SU-DHL-6 (cell line): ENCODE results near the gene AP1S3.

Source experiments
- H2AFZ ChIP-seq: fragments of 200-600 bp; sonication (generic); 2 replicates; pipeline ENCODE4 v1.6.1; 2014; ENCODE audit warnings: low read depth, mild to moderate bottlenecking, moderate library complexity, mixed read lengths, antibody characterized with exemption, low read length; ENCODE audit not compliant: severe bottlenecking
- H3F3A ChIP-seq: fragments of 200-600 bp; shearing (Covaris generic); 2 replicates; pipeline ENCODE4 v1.6.0; 2016; ENCODE audit warnings: antibody characterized with exemption, mild to moderate bottlenecking; ENCODE audit not compliant: insufficient read depth
- H3K27ac ChIP-seq: fragments of 200-600 bp; sonication (generic); 2 replicates; pipeline ENCODE4 v1.5.1; 2016; ENCODE audit warnings: low read depth, mild to moderate bottlenecking, low read length, moderate library complexity, mixed read lengths
- H3K27me3 ChIP-seq: fragments of 200-600 bp; sonication (generic), shearing (Covaris generic); 2 replicates; pipeline ENCODE4 v1.6.0; 2014; ENCODE audit warnings: mild to moderate bottlenecking, low read length
- H3K36me3 ChIP-seq: fragments of 200-600 bp; sonication (generic); 2 replicates; pipeline ENCODE4 v1.6.1; 2014; ENCODE audit warnings: mild to moderate bottlenecking, low read length, mixed read lengths
- H3K4me2 ChIP-seq: fragments of 300-600, 200-600 bp; shearing (Covaris generic), sonication (generic); 2 replicates; pipeline ENCODE4 v1.6.0; 2014; ENCODE audit warnings: low read length, low read depth, mild to moderate bottlenecking; ENCODE audit not compliant: poor library complexity, severe bottlenecking
- H3K4me3 ChIP-seq: fragments of 200-600 bp; sonication (generic); 2 replicates; pipeline ENCODE4 v1.5.1; 2014; ENCODE audit warnings: antibody characterized with exemption, low read length, mild to moderate bottlenecking, mixed read lengths; ENCODE audit not compliant: insufficient read depth, poor library complexity, severe bottlenecking
- H3K79me2 ChIP-seq: fragments of 200-600 bp; sonication (generic); 2 replicates; pipeline ENCODE4 v1.6.1; 2014; ENCODE audit warnings: mild to moderate bottlenecking, low read length, moderate library complexity; ENCODE audit not compliant: insufficient read depth
- H3K9ac ChIP-seq: fragments of 200-600 bp; sonication (generic); 2 replicates; pipeline ENCODE4 v1.7.0; 2014; ENCODE audit warnings: mild to moderate bottlenecking, low read length
- H3K9me2 ChIP-seq: fragments of 200-600 bp; sonication (generic); replicated peaks from 2 replicates; pipeline ENCODE4 v1.6.1; 2014; ENCODE audit warnings: low read length; ENCODE audit not compliant: insufficient read depth
- H3K9me3 ChIP-seq: fragments of 200-600 bp; sonication (generic); 2 replicates; pipeline ENCODE4 v1.6.1; 2014; ENCODE audit warnings: low read length, mixed read lengths; ENCODE audit not compliant: insufficient read depth
- H4K20me1 ChIP-seq: fragments of 200-600 bp; sonication (generic); 2 replicates; pipeline ENCODE4 v1.6.1; 2014; ENCODE audit warnings: low read depth, mild to moderate bottlenecking, antibody characterized with exemption, low read length, moderate library complexity, mixed read lengths
- EZH2phosphoT487 ChIP-seq: fragments of 200-600 bp; sonication (generic), shearing (Covaris generic); conservative IDR thresholded peaks from 2 replicates; pipeline ENCODE4 v1.6.1; 2018; ENCODE audit warnings: mild to moderate bottlenecking, antibody characterized with exemption, low read length, moderate library complexity, mixed read lengths
- TF ChIP-seq, protein P1 (sequence below): fragments of 200-600 bp; sonication (generic); IDR thresholded peaks from one replicate; pipeline ENCODE4 v1.5.1; 2017; ENCODE audit warnings: antibody characterized with exemption, mild to moderate bottlenecking, low read length, moderate library complexity; ENCODE audit not compliant: insufficient read depth, poor library complexity, severe bottlenecking

The AP1S3 gene

DNA sequence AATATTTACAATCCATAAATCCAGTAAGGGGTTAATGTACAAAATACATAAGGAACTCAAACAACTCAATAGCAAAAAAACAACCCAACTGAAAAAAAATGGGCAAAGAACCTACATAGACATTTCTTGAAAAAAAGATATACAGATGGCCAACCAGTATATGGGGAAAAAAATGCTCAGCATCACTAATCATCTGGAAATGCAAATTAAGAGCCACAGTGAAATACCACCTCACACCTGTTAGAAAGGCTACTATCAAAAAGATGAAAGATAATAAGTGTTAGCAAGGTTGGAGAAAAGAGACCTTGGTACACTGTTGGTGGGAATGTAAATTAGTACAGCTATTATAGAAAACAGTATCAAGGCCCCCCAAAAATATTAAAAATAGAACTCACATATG is 14.6 kb downstream of the AP1S3 start:
- H3K79me2 ChIP-seq, result no peaks in the 10 kb centered on the region
- H3F3A ChIP-seq, result no peaks in the 10 kb centered on the region
- H3K4me3 ChIP-seq, result no peak overlapping the region
- no peaks in the 10 kb centered on the region for H3K9me2 ChIP-seq
- no peaks in the 10 kb centered on the region; the same call in none of the 2 replicates for H4K20me1 ChIP-seq
- no peak overlapping the region for H3K4me2 ChIP-seq
- no peaks in the 10 kb centered on the region for H3K9me3 ChIP-seq
- no peak overlapping the region for H3K9ac ChIP-seq
- H3K27me3 ChIP-seq, result no peaks in the 10 kb centered on the region
- no peaks in the 10 kb centered on the region for H3K36me3 ChIP-seq
- H2AFZ ChIP-seq, result no peak overlapping the region
- no peak overlapping the region for H3K27ac ChIP-seq
- TF ChIP-seq, protein P1, sequence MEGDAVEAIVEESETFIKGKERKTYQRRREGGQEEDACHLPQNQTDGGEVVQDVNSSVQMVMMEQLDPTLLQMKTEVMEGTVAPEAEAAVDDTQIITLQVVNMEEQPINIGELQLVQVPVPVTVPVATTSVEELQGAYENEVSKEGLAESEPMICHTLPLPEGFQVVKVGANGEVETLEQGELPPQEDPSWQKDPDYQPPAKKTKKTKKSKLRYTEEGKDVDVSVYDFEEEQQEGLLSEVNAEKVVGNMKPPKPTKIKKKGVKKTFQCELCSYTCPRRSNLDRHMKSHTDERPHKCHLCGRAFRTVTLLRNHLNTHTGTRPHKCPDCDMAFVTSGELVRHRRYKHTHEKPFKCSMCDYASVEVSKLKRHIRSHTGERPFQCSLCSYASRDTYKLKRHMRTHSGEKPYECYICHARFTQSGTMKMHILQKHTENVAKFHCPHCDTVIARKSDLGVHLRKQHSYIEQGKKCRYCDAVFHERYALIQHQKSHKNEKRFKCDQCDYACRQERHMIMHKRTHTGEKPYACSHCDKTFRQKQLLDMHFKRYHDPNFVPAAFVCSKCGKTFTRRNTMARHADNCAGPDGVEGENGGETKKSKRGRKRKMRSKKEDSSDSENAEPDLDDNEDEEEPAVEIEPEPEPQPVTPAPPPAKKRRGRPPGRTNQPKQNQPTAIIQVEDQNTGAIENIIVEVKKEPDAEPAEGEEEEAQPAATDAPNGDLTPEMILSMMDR, result no peak
- no peak for TF ChIP-seq EZH2phosphoT487

DNA sequence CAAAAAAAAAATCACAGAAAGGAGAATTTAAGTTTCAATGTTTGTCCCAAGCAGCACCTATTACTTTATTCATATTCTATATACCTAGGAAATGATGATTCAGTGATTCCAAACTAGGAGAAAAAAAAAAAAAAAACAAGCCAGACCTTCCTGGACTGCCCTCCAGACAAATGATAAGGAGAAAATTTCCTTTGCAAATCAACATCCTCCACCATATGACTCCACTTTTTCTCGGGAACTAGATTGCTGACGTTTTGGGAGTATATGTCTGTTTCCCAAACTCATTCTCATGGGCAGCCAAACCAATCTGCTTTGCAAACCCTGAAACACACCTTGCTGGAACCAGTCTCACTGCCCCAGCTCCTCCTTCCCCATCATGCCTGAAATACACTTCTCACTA is 16.8 kb downstream of the AP1S3 start:
- Histone ChIP-seq H4K20me1 (no peaks in the 10 kb centered on the region; the same call in none of the 2 replicates), H3K9me3 (no peaks in the 10 kb centered on the region), H3F3A (no peaks in the 10 kb centered on the region), H3K9me2 (no peaks in the 10 kb centered on the region), H3K27ac (no peak overlapping the region), H3K36me3 (no peaks in the 10 kb centered on the region), H3K9ac (no peak overlapping the region), H3K4me3 (no peak overlapping the region), H3K79me2 (no peaks in the 10 kb centered on the region), H2AFZ (no peak overlapping the region), H3K27me3 (no peaks in the 10 kb centered on the region), H3K4me2 (no peak overlapping the region)
- TF ChIP-seq, protein P1, result no peak
- TF ChIP-seq EZH2phosphoT487, result no peak

DNA sequence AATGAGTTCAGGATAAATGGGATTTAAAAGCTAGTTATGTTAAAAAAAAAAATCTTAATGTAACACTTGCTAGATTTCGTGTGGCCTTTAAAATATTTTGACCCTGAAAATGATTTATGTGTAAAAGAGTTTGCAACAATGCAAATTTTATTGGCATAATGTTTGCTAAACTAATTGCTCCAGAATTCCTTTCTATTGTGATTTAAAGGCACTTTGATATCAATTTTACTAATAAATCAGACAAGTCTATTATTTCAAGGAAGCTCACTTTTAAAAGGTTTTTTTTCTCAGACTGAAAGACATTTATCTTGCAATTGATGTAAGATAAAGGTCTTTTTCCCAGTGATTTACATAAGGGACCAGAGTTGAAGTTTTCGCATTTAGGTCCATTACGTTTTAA is 17.5 kb downstream of the AP1S3 start:
- H3K79me2 ChIP-seq, result no peaks in the 10 kb centered on the region
- H2AFZ ChIP-seq, result no peak overlapping the region
- H3K36me3 ChIP-seq, result no peaks in the 10 kb centered on the region
- no peak overlapping the region for H3K9ac ChIP-seq
- no peaks in the 10 kb centered on the region for H3K9me2 ChIP-seq
- TF ChIP-seq, protein P1, result no peak
- no peak for TF ChIP-seq EZH2phosphoT487
- no peak overlapping the region for H3K27ac ChIP-seq
- H3K4me3 ChIP-seq, result no peak overlapping the region
- no peaks in the 10 kb centered on the region for H3F3A ChIP-seq
- no peaks in the 10 kb centered on the region for H3K9me3 ChIP-seq
- H3K4me2 ChIP-seq, result no peak overlapping the region
- no peaks in the 10 kb centered on the region; the same call in none of the 2 replicates for H4K20me1 ChIP-seq
- no peaks in the 10 kb centered on the region for H3K27me3 ChIP-seq
